ENCODE measurements around the gene PIP4K2C.

DNA sequence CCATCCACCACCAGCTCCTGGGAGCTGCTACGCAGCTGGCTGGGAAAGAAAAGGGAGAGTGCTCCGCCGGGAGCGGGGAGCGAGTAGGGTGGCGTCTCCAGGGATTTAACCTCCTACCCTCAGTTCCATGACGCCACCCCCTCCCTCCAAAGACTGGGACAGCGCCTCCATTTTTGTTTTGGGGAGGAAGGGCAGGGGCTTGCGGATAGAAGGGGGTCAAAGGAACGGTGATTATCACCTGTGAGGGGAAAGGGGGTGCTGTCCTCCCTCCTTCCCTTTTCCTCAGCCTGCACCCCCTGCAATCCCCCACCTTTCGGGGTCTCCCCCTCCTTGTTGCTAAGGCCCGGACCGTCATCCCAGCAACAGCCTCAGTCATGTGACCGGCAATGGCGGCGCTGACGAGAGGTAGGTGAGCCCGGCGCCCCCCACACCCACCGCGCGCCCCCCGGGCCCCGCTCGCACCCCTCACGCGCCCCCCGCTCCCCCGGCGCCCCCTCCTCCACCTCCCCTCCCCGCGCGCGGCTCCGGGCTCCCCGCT lies 13.5 kb downstream of the PIP4K2C start, which contains the start of gene DTX3:
- TF ChIP-seq, protein P1, sequence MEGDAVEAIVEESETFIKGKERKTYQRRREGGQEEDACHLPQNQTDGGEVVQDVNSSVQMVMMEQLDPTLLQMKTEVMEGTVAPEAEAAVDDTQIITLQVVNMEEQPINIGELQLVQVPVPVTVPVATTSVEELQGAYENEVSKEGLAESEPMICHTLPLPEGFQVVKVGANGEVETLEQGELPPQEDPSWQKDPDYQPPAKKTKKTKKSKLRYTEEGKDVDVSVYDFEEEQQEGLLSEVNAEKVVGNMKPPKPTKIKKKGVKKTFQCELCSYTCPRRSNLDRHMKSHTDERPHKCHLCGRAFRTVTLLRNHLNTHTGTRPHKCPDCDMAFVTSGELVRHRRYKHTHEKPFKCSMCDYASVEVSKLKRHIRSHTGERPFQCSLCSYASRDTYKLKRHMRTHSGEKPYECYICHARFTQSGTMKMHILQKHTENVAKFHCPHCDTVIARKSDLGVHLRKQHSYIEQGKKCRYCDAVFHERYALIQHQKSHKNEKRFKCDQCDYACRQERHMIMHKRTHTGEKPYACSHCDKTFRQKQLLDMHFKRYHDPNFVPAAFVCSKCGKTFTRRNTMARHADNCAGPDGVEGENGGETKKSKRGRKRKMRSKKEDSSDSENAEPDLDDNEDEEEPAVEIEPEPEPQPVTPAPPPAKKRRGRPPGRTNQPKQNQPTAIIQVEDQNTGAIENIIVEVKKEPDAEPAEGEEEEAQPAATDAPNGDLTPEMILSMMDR (IDR thresholded peaks at IDR 0.05): no peak
- TF ChIP-seq POLR2AphosphoS5 (IDR thresholded peaks at IDR 0.05) (peak; percentile 16), POLR2A (IDR thresholded peaks at IDR 0.05) (no peak)

Data from prostate gland (tissue), 2 donors.